PC-9 (cell line): Measurements from ENCODE around the gene CNTNAP2.

Experiments
- EZH2 ChIP-seq: fragments of 200-600 bp; sonication (generic); IDR thresholded peaks from 2 replicates; pipeline ENCODE4 v1.8.0; 2017; ENCODE audit warnings: antibody characterized with exemption, low read depth
- TF ChIP-seq, protein P1 (sequence below): fragments of 200-600 bp; sonication (generic); conservative IDR thresholded peaks from 2 replicates; pipeline ENCODE4 v1.6.1; 2017; ENCODE audit warnings: mixed run types, antibody characterized with exemption, mild to moderate bottlenecking, moderate library complexity

DNA sequence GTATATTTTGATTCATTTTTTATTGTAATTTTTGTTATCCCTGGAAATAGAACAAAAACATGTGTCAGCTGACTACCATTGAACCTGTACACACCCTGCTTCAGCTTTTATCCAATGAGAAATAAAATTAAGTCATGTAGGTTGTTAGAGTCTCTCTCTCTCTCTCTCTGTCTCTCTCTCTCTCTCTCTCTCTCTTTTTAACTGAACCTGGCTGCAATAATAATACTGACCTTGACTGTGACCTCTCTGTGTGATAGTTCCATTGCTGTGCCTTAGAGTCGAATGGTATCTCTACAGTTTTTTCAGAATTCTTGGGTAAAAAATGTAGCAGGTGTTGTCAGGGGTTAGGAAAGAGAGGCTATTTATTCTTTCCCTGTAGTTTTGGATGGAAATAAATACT is 637.8 kb downstream of the CNTNAP2 start:
- TF ChIP-seq, protein P1, sequence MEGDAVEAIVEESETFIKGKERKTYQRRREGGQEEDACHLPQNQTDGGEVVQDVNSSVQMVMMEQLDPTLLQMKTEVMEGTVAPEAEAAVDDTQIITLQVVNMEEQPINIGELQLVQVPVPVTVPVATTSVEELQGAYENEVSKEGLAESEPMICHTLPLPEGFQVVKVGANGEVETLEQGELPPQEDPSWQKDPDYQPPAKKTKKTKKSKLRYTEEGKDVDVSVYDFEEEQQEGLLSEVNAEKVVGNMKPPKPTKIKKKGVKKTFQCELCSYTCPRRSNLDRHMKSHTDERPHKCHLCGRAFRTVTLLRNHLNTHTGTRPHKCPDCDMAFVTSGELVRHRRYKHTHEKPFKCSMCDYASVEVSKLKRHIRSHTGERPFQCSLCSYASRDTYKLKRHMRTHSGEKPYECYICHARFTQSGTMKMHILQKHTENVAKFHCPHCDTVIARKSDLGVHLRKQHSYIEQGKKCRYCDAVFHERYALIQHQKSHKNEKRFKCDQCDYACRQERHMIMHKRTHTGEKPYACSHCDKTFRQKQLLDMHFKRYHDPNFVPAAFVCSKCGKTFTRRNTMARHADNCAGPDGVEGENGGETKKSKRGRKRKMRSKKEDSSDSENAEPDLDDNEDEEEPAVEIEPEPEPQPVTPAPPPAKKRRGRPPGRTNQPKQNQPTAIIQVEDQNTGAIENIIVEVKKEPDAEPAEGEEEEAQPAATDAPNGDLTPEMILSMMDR: no peak
- TF ChIP-seq EZH2: no peak
